Keratinocyte (primary cell): ENCODE results near the gene ZNF804A. TPM values are rescaled to one million over a fixed set of nuclear protein-coding genes. Genes with fewer than 3 reads are reported as not detected.

Experiments
- DNase-seq: peaks from one replicate; pipeline ENCODE4 v3.0.0-alpha.2; 2011; ENCODE audit warnings: low read depth, missing footprints, low spot score
- FAIRE-seq: peaks from 2 replicates; lab custom pipeline; 2011; peaks lifted over from hg19 to GRCh38; lab: Jason Lieb, UNC
- H2AFZ ChIP-seq: 2 replicates; pipeline ENCODE4 v1.6.0; 2012; ENCODE audit warnings: low read length, control low read depth, inconsistent platforms; ENCODE audit not compliant: control insufficient read depth
- H3K27ac ChIP-seq: 2 replicates; pipeline ENCODE4 v1.5.1; 2011; ENCODE audit warnings: low read length; ENCODE audit not compliant: control insufficient read depth, insufficient read depth
- H3K27me3 ChIP-seq: 3 replicates; pipeline ENCODE4 v1.6.0; 2011; ENCODE audit warnings: low read length; ENCODE audit not compliant: control insufficient read depth, insufficient read depth; ENCODE audit errors: extremely low read depth
- H3K36me3 ChIP-seq, 2 experiments: 2 replicates in 1 of 2; 3 replicates in 1 of 2; pipeline ENCODE4 v1.5.1; 2011; ENCODE audit warnings: low read length in 2 of 2, mild to moderate bottlenecking in 1 of 2; ENCODE audit not compliant: control insufficient read depth in 2 of 2, insufficient read depth in 2 of 2; ENCODE audit errors: extremely low read depth in 1 of 2
- H3K4me1 ChIP-seq: 3 replicates; pipeline ENCODE4 v1.5.1; 2011; ENCODE audit warnings: low read length; ENCODE audit not compliant: control insufficient read depth, insufficient read depth; ENCODE audit errors: extremely low read depth
- H3K4me2 ChIP-seq: 3 replicates; pipeline ENCODE4 v1.6.0; 2011; ENCODE audit warnings: low read depth, low read length; ENCODE audit not compliant: control insufficient read depth, insufficient read depth; ENCODE audit errors: extremely low read depth
- H3K4me3 ChIP-seq, 3 experiments: fragments of 200-600 bp in 1 of 3; sonication (generic) in 1 of 3; 2 replicates in 2 of 3; 3 replicates in 1 of 3; pipeline ENCODE4 v1.5.1; 2011 to 2016; ENCODE audit warnings: low read length in 3 of 3, mild to moderate bottlenecking in 3 of 3, control low read depth in 2 of 3, inconsistent platforms in 1 of 3, low read depth in 1 of 3, mixed read lengths in 1 of 3, mixed run types in 1 of 3, moderate library complexity in 1 of 3; ENCODE audit not compliant: control insufficient read depth in 2 of 3, insufficient read depth in 2 of 3; ENCODE audit errors: extremely low read depth in 1 of 3
- H3K79me2 ChIP-seq: 2 replicates; pipeline ENCODE4 v1.6.0; 2012; ENCODE audit warnings: low read length; ENCODE audit not compliant: control insufficient read depth, insufficient read depth
- H3K9ac ChIP-seq: 3 replicates; pipeline ENCODE4 v1.6.0; 2011; ENCODE audit warnings: low read length; ENCODE audit not compliant: control insufficient read depth, insufficient read depth; ENCODE audit errors: extremely low read depth
- H3K9me1 ChIP-seq: 3 replicates; pipeline ENCODE4 v1.6.0; 2011; ENCODE audit warnings: low read length; ENCODE audit not compliant: control insufficient read depth, insufficient read depth; ENCODE audit errors: extremely low read depth
- H3K9me3 ChIP-seq: 2 replicates; pipeline ENCODE4 v1.5.1; 2012; ENCODE audit warnings: low read depth, low read length; ENCODE audit not compliant: control insufficient read depth
- H4K20me1 ChIP-seq: 3 replicates; pipeline ENCODE4 v1.6.0; 2011; ENCODE audit warnings: low read length; ENCODE audit not compliant: control insufficient read depth, insufficient read depth; ENCODE audit errors: extremely low read depth
- EZH2 ChIP-seq: IDR thresholded peaks from one replicate; pipeline ENCODE4 v1.6.1; 2012; ENCODE audit warnings: inconsistent platforms, mild to moderate bottlenecking, low read length, moderate library complexity
- dilution Hi-C: fragments of 300-500 bp; cut with MboI; formaldehyde crosslinking; loops from one replicate; pipeline ENCODE4 v1.7.0; 2020; ENCODE audit warnings: low sequenced_read_pairs; ENCODE audit not compliant: extremely low pct_ligation_motif_present
- polyA plus RNA-seq, 5 experiments: library from polyadenylated mRNA; depleted of rRNA in 3 of 5; stranded (reverse) in 3 of 5; stranded (forward) in 1 of 5; unstranded in 1 of 5; fragments of >200 nt; gene quantifications; 1 replicate in 1 of 5; 2 replicates in 3 of 5; 3 replicates in 1 of 5; pipeline versions ENCODE4 v1.2.1 to v1.2.3, GENCODE V29; 2011 to 2012; ENCODE audit warnings: missing spikeins in 2 of 5, low read depth in 1 of 5, low replicate concordance in 1 of 5
- TF ChIP-seq, protein P1 (sequence below), 3 experiments: IDR thresholded peaks in 1 of 3; conservative IDR thresholded peaks in 1 of 3; optimal IDR thresholded peaks in 1 of 3; 2 replicates in 2 of 3; 3 replicates in 1 of 3; pipeline versions ENCODE3 to v1.5.1; 2011; ENCODE audit warnings: low read length in 3 of 3, mild to moderate bottlenecking in 3 of 3, moderate library complexity in 2 of 3, control low read depth in 1 of 3, inconsistent platforms in 1 of 3; ENCODE audit not compliant: insufficient read depth in 2 of 3; ENCODE audit errors: extremely low read depth in 1 of 3

ZNF804A gene
- polyA plus RNA-seq, 1 donor (not counting 4 experiments of a cell fraction or from before 2014, with no cell fraction given): 0.08 TPM

DNA sequence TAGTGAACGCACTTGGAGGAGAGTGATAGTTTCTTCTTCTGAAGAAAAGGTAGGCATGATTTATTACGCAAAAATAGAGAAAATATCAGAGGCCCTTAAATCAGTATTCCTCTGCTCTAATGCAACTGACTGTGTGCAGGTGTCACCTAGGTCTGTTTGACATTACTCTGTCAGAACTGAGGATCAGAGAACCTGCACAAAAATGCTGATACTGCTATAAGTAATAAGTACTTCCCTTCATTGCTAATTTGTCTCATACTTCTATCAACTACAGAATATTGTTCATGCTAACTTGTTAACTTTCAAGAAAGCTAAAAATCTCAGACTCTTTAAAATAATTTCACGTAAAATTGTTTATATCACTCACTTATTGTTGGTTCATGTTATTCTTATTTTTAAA is 358.5 kb downstream of the ZNF804A start:
- H2AFZ ChIP-seq: no peak overlapping the region
- H3K4me3 ChIP-seq: no peak overlapping the region
- H3K79me2 ChIP-seq: no peaks in the 10 kb centered on the region
- H3K9me3 ChIP-seq: no peaks in the 10 kb centered on the region
- H3K36me3 ChIP-seq: no peaks in the 10 kb centered on the region
- no peak for TF ChIP-seq EZH2
- TF ChIP-seq, protein P1, sequence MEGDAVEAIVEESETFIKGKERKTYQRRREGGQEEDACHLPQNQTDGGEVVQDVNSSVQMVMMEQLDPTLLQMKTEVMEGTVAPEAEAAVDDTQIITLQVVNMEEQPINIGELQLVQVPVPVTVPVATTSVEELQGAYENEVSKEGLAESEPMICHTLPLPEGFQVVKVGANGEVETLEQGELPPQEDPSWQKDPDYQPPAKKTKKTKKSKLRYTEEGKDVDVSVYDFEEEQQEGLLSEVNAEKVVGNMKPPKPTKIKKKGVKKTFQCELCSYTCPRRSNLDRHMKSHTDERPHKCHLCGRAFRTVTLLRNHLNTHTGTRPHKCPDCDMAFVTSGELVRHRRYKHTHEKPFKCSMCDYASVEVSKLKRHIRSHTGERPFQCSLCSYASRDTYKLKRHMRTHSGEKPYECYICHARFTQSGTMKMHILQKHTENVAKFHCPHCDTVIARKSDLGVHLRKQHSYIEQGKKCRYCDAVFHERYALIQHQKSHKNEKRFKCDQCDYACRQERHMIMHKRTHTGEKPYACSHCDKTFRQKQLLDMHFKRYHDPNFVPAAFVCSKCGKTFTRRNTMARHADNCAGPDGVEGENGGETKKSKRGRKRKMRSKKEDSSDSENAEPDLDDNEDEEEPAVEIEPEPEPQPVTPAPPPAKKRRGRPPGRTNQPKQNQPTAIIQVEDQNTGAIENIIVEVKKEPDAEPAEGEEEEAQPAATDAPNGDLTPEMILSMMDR (optimal IDR thresholded peaks at IDR 0.05 in 1 of 3, IDR thresholded peaks at IDR 0.05 in 1 of 3, conservative IDR thresholded peaks at IDR 0.05 in 1 of 3; ENCODE audit: extremely low read depth in 1 of 3, insufficient read depth in 2 of 3, low read length in 3 of 3): no peak
- no peak overlapping the region for H3K27ac ChIP-seq
- dilution Hi-C loops: no loop called here
- H3K27me3 ChIP-seq: no peaks in the 10 kb centered on the region
- H3K4me1 ChIP-seq: no peaks in the 10 kb centered on the region
- FAIRE-seq: no peak
- no peak overlapping the region for H3K9ac ChIP-seq
- no peaks in the 10 kb centered on the region for H4K20me1 ChIP-seq
- H3K4me2 ChIP-seq: no peak overlapping the region
- no peaks in the 10 kb centered on the region for H3K9me1 ChIP-seq
- no peak for DNase-seq

DNA sequence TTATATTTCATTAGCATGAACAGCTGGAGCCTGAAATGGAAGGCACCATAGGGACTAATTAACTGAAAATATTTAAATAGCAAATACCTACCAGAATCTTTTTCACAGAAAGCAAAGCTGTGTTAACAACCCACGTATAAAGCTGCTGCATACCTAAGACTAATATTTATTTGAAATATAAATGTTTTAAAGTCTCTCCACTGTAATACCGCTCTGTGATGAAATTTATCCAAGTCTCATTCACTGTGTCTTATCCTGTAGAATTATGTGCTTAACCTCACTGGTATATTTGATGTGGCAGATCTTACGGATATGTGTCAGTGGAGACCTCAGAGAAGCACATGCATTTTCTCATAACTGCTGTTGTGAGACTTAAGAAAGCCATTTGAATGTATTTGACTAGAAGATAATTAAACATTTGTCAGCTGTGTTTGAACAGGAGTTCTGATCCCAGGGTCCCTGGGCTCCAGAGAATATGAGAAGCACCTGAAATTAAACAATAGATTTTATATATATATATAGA is 373.3 kb downstream of the ZNF804A start:
- Histone ChIP-seq H3K9me1 (no peaks in the 10 kb centered on the region), H4K20me1 (no peaks in the 10 kb centered on the region), H3K9me3 (no peaks in the 10 kb centered on the region), H3K9ac (no peak overlapping the region), H3K4me2 (no peak overlapping the region), H3K36me3 (no peaks in the 10 kb centered on the region), H3K4me1 (no peaks in the 10 kb centered on the region), H3K27me3 (no peaks in the 10 kb centered on the region), H3K79me2 (no peaks in the 10 kb centered on the region), H3K4me3 (no peak overlapping the region), H2AFZ (no peak overlapping the region), H3K27ac (no peak overlapping the region)
- no peak for TF ChIP-seq EZH2
- TF ChIP-seq, protein P1 (optimal IDR thresholded peaks at IDR 0.05 in 1 of 3, IDR thresholded peaks at IDR 0.05 in 1 of 3, conservative IDR thresholded peaks at IDR 0.05 in 1 of 3; ENCODE audit: extremely low read depth in 1 of 3, insufficient read depth in 2 of 3, low read length in 3 of 3): no peak
- dilution Hi-C loops: no loop called here
- no peak for DNase-seq
- no peak for FAIRE-seq
